ENCODE measurements around the gene RSRC1. TPM values are rescaled to one million over a fixed set of nuclear protein-coding genes. Genes with fewer than 3 reads are reported as not detected.

RSRC1 gene
- total RNA-seq, 4 donors from 2014 or later = 23.5 to 31.8 (median 26.6) TPM

DNA sequence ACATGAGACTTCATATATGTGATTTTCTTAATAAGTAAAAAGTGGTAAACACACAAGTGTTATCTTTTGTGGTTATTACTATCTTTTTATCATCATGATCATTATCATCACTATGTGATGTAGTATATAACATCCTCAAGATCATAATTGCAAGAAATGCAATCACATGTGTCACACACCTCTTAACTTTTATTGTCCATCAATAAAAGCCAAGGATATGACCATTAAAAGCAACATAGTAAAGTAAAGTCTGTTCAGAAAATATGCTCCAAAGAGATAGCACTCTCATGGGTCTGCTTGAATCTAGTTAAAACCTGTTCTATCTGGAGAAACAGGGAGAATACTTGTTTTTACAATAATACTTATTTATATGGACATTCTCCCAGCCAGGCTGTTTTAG, 308.1 kb downstream of the RSRC1 start:
- H3K4me3 ChIP-seq (ENCODE audit: low read depth, poor library complexity, severe bottlenecking) = no peak overlapping the region
- intact Hi-C loops (cut with DNase I; ENCODE audit: low total_unique reads) = loop anchor here (2.0 to 10.0 kb wide), 2 partner anchors 31 to 1453 kb away; no protein-coding TSS in a partner anchor
- no peak for TF ChIP-seq POLR2A (IDR thresholded peaks at IDR 0.05)
- TF ChIP-seq, protein P1, sequence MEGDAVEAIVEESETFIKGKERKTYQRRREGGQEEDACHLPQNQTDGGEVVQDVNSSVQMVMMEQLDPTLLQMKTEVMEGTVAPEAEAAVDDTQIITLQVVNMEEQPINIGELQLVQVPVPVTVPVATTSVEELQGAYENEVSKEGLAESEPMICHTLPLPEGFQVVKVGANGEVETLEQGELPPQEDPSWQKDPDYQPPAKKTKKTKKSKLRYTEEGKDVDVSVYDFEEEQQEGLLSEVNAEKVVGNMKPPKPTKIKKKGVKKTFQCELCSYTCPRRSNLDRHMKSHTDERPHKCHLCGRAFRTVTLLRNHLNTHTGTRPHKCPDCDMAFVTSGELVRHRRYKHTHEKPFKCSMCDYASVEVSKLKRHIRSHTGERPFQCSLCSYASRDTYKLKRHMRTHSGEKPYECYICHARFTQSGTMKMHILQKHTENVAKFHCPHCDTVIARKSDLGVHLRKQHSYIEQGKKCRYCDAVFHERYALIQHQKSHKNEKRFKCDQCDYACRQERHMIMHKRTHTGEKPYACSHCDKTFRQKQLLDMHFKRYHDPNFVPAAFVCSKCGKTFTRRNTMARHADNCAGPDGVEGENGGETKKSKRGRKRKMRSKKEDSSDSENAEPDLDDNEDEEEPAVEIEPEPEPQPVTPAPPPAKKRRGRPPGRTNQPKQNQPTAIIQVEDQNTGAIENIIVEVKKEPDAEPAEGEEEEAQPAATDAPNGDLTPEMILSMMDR (IDR thresholded peaks at IDR 0.05) = no peak
- DNase-seq (ENCODE audit: low spot score in 2 of 2) = no peak

DNA sequence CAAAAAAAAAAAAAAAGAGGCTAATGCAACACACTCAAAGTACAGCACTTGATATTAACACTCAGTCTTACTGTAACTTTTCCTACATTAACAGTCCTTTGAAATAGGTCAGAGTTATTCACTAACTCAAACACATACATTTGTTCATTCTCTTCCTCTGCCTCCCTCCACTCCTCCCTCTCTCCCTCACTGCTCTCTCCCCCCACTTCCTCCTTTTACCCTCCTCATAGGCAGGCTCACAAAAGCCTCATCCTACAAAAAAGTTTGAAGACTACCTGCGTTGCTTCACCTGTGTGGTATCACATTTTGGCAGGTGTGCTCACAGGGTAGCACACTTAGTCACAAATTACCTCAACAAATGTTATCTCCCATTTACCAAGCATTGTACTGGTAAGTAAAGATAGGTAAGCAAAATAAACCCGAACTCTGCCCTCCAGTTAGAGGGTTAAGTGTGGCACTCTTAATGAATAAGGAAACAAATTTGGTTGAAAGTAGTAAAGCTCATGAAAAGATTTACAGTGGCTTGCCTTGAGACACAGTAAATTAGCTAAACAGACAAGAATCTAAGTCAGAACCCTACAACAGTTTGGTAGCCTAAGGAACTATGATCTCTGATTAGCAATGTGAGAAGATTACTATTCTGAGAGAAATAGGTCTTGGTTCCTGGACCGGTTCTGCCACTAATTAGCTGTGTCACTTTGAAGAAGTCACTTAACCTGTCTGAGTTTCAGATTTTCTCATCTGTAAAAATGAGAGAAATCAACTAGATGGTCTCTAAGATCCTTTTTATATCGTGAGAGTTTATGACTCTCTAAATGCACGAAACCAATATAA, 310.1 kb downstream of the RSRC1 start:
- intact Hi-C loops (cut with DNase I; ENCODE audit: low total_unique reads) = loop anchor here (2.0 to 10.0 kb wide), 2 partner anchors 33 to 1455 kb away; no protein-coding TSS in a partner anchor
- 63 to 77% methylated on average over 5 of the region's 5 CpGs for WGBS, 2 donors
- DNase-seq (ENCODE audit: low spot score in 2 of 2) = no peak
- TF ChIP-seq, protein P1 (IDR thresholded peaks at IDR 0.05) = no peak
- no peak for TF ChIP-seq POLR2A (IDR thresholded peaks at IDR 0.05)
- H3K4me3 ChIP-seq (ENCODE audit: low read depth, poor library complexity, severe bottlenecking) = no peak overlapping the region

DNA sequence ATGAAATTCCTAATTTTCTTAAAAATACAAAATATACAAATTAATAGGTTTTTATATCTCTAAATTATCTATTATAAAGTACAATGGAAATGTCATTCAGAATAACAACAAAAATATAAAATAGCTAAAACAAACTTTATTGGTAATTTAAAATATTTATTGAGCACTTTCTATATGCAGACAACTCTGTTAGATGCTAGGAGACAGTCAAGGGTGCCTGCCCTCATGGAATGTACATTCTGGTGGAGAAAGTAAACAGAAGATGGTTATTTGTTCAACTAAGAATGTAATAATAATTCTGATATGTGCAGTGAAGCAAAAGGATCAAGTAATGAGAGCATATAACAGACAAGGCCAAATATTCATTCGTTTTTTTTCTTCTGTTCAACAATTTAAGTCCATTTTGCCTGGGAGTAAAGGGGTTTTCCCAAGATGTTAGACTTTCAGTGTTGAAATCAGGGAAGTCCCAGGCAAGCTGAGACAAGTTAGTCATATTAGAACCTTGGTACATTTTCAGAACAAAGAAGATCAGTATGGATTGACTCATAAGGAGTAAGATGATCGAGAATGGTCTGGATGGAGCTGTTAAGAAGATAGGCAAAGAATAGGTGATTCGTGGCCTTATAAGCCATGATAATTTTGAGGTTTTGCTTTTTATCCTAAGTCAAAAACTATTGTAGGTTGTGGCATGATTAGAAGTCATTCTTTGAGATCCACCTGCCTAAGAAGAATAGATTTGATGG, 310.9 kb downstream of the RSRC1 start:
- WGBS, 2 donors = 39 to 52% methylated on average over 3 of the region's 3 CpGs
- H3K4me3 ChIP-seq (ENCODE audit: low read depth, poor library complexity, severe bottlenecking) = no peak overlapping the region
- TF ChIP-seq POLR2A (IDR thresholded peaks at IDR 0.05) = no peak
- TF ChIP-seq, protein P1 (IDR thresholded peaks at IDR 0.05) = no peak
- intact Hi-C loops (cut with DNase I; ENCODE audit: low total_unique reads) = no loop called here
- DNase-seq (ENCODE audit: low spot score in 2 of 2) = peak in 1 of 2 donors; percentile 17

DNA sequence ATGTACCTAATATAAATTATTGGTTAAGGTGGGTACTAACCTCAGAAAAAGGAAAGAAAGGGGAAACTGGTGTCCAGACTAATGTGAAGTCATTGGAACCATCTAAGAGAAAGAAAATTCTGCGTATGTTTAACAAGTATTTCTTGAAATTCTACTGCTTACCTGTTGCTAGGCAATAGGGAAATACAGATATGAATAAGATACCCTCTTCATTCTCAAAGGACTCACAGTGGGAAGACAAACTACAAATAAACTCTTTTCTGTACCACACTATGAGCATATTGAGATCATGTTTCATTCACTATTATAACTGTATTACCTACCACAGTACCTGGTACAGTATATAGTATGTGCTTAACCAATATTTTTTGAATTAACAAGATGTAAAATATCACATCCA, 320.6 kb downstream of the RSRC1 start:
- no peak overlapping the region for H3K4me3 ChIP-seq (ENCODE audit: low read depth, poor library complexity, severe bottlenecking)
- WGBS, 2 donors = 83 to 85% methylated on average over 1 of the region's 1 CpG
- intact Hi-C loops (cut with DNase I; ENCODE audit: low total_unique reads) = loop anchor here (5.0 kb wide), 1 partner anchor 808 kb away; no protein-coding TSS in a partner anchor
- DNase-seq (ENCODE audit: low spot score in 2 of 2) = no peak
- TF ChIP-seq, protein P1 (IDR thresholded peaks at IDR 0.05) = no peak
- TF ChIP-seq POLR2A (IDR thresholded peaks at IDR 0.05) = no peak

DNA sequence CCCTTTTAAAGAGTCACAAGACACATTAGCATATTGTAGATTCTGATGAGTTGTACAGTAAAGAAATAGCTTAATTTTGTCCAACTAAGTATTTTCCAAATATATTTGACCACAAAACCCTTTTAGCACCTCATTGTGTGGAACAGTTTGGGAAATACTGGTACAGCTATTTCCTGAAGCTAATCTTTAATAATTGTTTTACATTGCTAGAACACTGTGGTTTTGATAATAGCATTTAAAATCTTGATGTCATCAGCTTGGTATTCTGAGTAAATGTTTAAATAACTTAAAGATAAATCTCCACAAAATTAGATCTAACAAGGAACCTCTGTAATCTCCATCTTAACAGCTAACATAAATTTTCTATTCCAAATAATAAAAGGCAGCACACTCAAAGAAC, 321.1 kb downstream of the RSRC1 start:
- TF ChIP-seq, protein P1 (IDR thresholded peaks at IDR 0.05) = no peak
- no peak for TF ChIP-seq POLR2A (IDR thresholded peaks at IDR 0.05)
- H3K4me3 ChIP-seq (ENCODE audit: low read depth, poor library complexity, severe bottlenecking) = no peak overlapping the region
- intact Hi-C loops (cut with DNase I; ENCODE audit: low total_unique reads) = loop anchor here (5.0 kb wide), 1 partner anchor 809 kb away; no protein-coding TSS in a partner anchor
- DNase-seq (ENCODE audit: low spot score in 2 of 2) = no peak
